WTC11 (cell line): ENCODE measurements around the gene SPSB3. TPM values are rescaled to one million over a fixed set of nuclear protein-coding genes. Genes with fewer than 3 reads are reported as not detected.

Experiments
- ATAC-seq: fragments of 200-7000 bp; cut with Tn5 transposase; 2 replicates; pipeline ENCODE4 v1.10.0; 2021; ENCODE audit warnings: mild to moderate bottlenecking, moderate library complexity
- CTCF ChIA-PET: fragments of 300-600 bp; sonication (Branson Sonifier 250); formaldehyde crosslinking; loops from one replicate; lab custom pipeline; 2021; ENCODE audit warnings: antibody characterized with exemption; lab: Charles Lee
- POLR2A ChIA-PET: fragments of 350-600 bp; sonication (Branson Sonifier 250); formaldehyde crosslinking; loops from one replicate; lab custom pipeline; 2021; ENCODE audit warnings: antibody characterized with exemption; lab: Charles Lee
- DNase-seq: peaks from one replicate; pipeline ENCODE4 v3.0.0; 2021; ENCODE audit warnings: low spot score
- H3K27ac Mint-ChIP-seq: 2 replicates; pipeline ENCODE4 v1.8.0; 2021; ENCODE audit warnings: mixed read lengths
- H3K27me3 Mint-ChIP-seq: 2 replicates; pipeline ENCODE4 v1.8.0; 2021; ENCODE audit warnings: low read depth, mild to moderate bottlenecking, moderate library complexity, mixed read lengths
- H3K36me3 Mint-ChIP-seq: 2 replicates; pipeline ENCODE4 v1.8.0; 2021; ENCODE audit warnings: mixed read lengths
- H3K4me1 Mint-ChIP-seq: 2 replicates; pipeline ENCODE4 v1.8.0; 2022; ENCODE audit warnings: mixed read lengths
- H3K4me3 Mint-ChIP-seq: 2 replicates; pipeline ENCODE4 v1.8.0; 2021; ENCODE audit warnings: mild to moderate bottlenecking, moderate library complexity, mixed read lengths
- H3K9me3 Mint-ChIP-seq: 2 replicates; pipeline ENCODE4 v1.8.0; 2021; ENCODE audit warnings: mixed read lengths
- EMX1 ChIP-seq: fragments of 250-450 bp; sonication (Bioruptor Pico); IDR thresholded peaks from 2 replicates; pipeline ENCODE4 v1.8.0; 2021; ENCODE audit warnings: mild to moderate bottlenecking
- GABPB1 ChIP-seq: sonication (generic); formaldehyde crosslinking; IDR thresholded peaks from 2 replicates; pipeline ENCODE4 v1.8.1; 2023; ENCODE audit warnings: mild to moderate bottlenecking, missing genetic modification reagents
- GTF2I ChIP-seq: fragments of 250-450 bp; sonication (Bioruptor Pico); conservative IDR thresholded peaks from 2 replicates; pipeline ENCODE4 v1.4.0; 2021; ENCODE audit warnings: mild to moderate bottlenecking
- IRF2 ChIP-seq: sonication (generic); formaldehyde crosslinking; IDR thresholded peaks from 2 replicates; pipeline ENCODE4 v1.8.0; 2022; ENCODE audit warnings: low read depth, missing genetic modification reagents, borderline replicate concordance
- JAZF1 ChIP-seq: fragments of 250-450 bp; sonication (Bioruptor Pico); IDR thresholded peaks from 2 replicates; pipeline ENCODE4 v1.9.0; 2021; ENCODE audit warnings: moderate library complexity, mild to moderate bottlenecking, inconsistent platforms
- KAT7 ChIP-seq: sonication (generic); formaldehyde crosslinking; IDR thresholded peaks from 2 replicates; pipeline ENCODE4 v1.8.1; 2023; ENCODE audit warnings: missing genetic modification reagents, mild to moderate bottlenecking, borderline replicate concordance
- MXD4 ChIP-seq: fragments of 250-450 bp; sonication (Bioruptor Pico); IDR thresholded peaks from 2 replicates; pipeline ENCODE4 v1.8.0; 2021; ENCODE audit warnings: mild to moderate bottlenecking, moderate library complexity, borderline replicate concordance
- NR1H2 ChIP-seq: sonication (generic); formaldehyde crosslinking; IDR thresholded peaks from 2 replicates; pipeline ENCODE4 v1.9.0; 2021; ENCODE audit warnings: mild to moderate bottlenecking, moderate library complexity, missing genetic modification reagents
- NR3C1 ChIP-seq: sonication (generic); formaldehyde crosslinking; conservative IDR thresholded peaks from 2 replicates; pipeline ENCODE4 v1.8.1; 2023; ENCODE audit warnings: low read depth, mild to moderate bottlenecking, missing genetic modification reagents
- OVOL2 ChIP-seq: fragments of 250-450 bp; sonication (Bioruptor Pico); IDR thresholded peaks from 2 replicates; pipeline ENCODE4 v1.9.0; 2021; ENCODE audit warnings: mild to moderate bottlenecking, borderline replicate concordance
- RELA ChIP-seq: sonication (generic); formaldehyde crosslinking; IDR thresholded peaks from 2 replicates; pipeline ENCODE4 v1.8.1; 2022; ENCODE audit warnings: missing genetic modification reagents, mild to moderate bottlenecking, borderline replicate concordance
- TP53 ChIP-seq: sonication (generic); formaldehyde crosslinking; IDR thresholded peaks from 2 replicates; pipeline ENCODE4 v1.8.1; 2023; ENCODE audit warnings: mild to moderate bottlenecking, missing genetic modification reagents
- USF1 ChIP-seq: sonication (generic); formaldehyde crosslinking; IDR thresholded peaks from 2 replicates; pipeline ENCODE4 v1.8.0; 2022; ENCODE audit warnings: mild to moderate bottlenecking, missing genetic modification reagents
- ZNF219 ChIP-seq: sonication (generic); formaldehyde crosslinking; IDR thresholded peaks from 2 replicates; pipeline ENCODE4 v1.8.0; 2023; ENCODE audit warnings: missing genetic modification reagents, mild to moderate bottlenecking, borderline replicate concordance
- ZNF263 ChIP-seq: sonication (generic); formaldehyde crosslinking; IDR thresholded peaks from 2 replicates; pipeline ENCODE4 v1.8.1; 2022; ENCODE audit warnings: low read depth, mild to moderate bottlenecking, moderate library complexity, missing genetic modification reagents
- total RNA-seq: library from RNA; stranded (reverse); gene quantifications from 3 replicates; pipeline ENCODE4 v1.2.3, GENCODE V29; 2021
- TF ChIP-seq, protein P1 (sequence below): fragments of 200-600 bp; IDR thresholded peaks from 2 replicates; pipeline ENCODE4 v1.8.0; 2022; ENCODE audit warnings: antibody characterized with exemption
- TF ChIP-seq, protein P2 (sequence below): sonication (generic); formaldehyde crosslinking; IDR thresholded peaks from 2 replicates; pipeline ENCODE4 v1.8.1; 2023; ENCODE audit warnings: mild to moderate bottlenecking, missing genetic modification reagents
- TF ChIP-seq, protein P3 (sequence below): fragments of 250-450 bp; sonication (Bioruptor Pico); IDR thresholded peaks from 2 replicates; pipeline ENCODE4 v1.9.0; 2021; ENCODE audit warnings: moderate library complexity, mild to moderate bottlenecking, inconsistent platforms, borderline replicate concordance
- TF ChIP-seq, protein P4 (sequence below): sonication (generic); formaldehyde crosslinking; IDR thresholded peaks from 2 replicates; pipeline ENCODE4 v1.8.1; 2023; ENCODE audit warnings: mild to moderate bottlenecking, missing genetic modification reagents, moderate library complexity
- TF ChIP-seq, protein P5 (sequence below): fragments of 250-450 bp; sonication (Bioruptor Pico); IDR thresholded peaks from 2 replicates; pipeline ENCODE4 v1.9.0; 2021; ENCODE audit warnings: mild to moderate bottlenecking, borderline replicate concordance

SPSB3 gene
- total RNA-seq, 1 experiment from 2014 or later, result 32.8 TPM

DNA sequence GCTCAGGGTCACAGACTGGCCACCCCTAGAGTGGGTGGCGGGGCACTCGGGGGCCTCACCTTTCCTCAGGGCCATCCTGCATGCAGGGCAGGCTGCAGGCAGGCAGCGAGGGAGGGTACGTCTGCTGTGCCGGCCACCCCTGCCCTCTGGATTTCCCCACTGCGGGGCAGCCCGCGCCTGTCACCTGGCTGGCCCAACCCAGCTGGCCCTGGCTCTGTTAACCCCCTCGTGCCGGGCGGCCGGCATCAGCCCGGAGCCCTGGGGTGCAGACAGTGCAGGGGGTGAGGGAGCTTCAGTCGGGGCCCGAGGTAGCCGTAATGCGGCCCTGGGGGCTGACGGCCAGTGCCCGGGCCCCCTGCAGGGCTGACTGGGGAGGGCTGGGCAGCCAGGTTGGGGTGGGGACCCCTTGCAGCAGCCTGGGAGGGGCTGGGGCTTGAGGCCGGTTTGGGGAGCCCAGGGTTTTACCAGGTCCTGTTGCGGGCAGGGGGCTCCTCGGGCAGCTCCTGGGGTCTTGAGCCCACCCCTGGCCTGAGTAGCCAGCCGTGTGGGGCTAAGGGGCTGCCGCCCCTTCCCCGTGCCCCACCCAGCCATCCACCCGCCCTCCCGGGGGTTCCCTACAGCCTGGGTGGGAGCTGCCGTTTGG is 11.3 kb upstream of the SPSB3 start, which contains the start of gene IGFALS (continued):
- TF ChIP-seq USF1, result no peak
- TF ChIP-seq, protein P1, sequence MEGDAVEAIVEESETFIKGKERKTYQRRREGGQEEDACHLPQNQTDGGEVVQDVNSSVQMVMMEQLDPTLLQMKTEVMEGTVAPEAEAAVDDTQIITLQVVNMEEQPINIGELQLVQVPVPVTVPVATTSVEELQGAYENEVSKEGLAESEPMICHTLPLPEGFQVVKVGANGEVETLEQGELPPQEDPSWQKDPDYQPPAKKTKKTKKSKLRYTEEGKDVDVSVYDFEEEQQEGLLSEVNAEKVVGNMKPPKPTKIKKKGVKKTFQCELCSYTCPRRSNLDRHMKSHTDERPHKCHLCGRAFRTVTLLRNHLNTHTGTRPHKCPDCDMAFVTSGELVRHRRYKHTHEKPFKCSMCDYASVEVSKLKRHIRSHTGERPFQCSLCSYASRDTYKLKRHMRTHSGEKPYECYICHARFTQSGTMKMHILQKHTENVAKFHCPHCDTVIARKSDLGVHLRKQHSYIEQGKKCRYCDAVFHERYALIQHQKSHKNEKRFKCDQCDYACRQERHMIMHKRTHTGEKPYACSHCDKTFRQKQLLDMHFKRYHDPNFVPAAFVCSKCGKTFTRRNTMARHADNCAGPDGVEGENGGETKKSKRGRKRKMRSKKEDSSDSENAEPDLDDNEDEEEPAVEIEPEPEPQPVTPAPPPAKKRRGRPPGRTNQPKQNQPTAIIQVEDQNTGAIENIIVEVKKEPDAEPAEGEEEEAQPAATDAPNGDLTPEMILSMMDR, result no peak
- TF ChIP-seq OVOL2 (CRISPR knock-in tag), result no peak
- no peak for TF ChIP-seq KAT7 (CRISPR knock-in tag)
- no peak for TF ChIP-seq IRF2 (CRISPR knock-in tag)
- TF ChIP-seq, protein P2, sequence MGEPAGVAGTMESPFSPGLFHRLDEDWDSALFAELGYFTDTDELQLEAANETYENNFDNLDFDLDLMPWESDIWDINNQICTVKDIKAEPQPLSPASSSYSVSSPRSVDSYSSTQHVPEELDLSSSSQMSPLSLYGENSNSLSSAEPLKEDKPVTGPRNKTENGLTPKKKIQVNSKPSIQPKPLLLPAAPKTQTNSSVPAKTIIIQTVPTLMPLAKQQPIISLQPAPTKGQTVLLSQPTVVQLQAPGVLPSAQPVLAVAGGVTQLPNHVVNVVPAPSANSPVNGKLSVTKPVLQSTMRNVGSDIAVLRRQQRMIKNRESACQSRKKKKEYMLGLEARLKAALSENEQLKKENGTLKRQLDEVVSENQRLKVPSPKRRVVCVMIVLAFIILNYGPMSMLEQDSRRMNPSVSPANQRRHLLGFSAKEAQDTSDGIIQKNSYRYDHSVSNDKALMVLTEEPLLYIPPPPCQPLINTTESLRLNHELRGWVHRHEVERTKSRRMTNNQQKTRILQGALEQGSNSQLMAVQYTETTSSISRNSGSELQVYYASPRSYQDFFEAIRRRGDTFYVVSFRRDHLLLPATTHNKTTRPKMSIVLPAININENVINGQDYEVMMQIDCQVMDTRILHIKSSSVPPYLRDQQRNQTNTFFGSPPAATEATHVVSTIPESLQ (CRISPR knock-in tag), result no peak
- TF ChIP-seq GABPB1 (CRISPR knock-in tag), result no peak
- no peak for TF ChIP-seq JAZF1 (CRISPR knock-in tag)
- TF ChIP-seq MXD4 (CRISPR knock-in tag), result no peak

DNA sequence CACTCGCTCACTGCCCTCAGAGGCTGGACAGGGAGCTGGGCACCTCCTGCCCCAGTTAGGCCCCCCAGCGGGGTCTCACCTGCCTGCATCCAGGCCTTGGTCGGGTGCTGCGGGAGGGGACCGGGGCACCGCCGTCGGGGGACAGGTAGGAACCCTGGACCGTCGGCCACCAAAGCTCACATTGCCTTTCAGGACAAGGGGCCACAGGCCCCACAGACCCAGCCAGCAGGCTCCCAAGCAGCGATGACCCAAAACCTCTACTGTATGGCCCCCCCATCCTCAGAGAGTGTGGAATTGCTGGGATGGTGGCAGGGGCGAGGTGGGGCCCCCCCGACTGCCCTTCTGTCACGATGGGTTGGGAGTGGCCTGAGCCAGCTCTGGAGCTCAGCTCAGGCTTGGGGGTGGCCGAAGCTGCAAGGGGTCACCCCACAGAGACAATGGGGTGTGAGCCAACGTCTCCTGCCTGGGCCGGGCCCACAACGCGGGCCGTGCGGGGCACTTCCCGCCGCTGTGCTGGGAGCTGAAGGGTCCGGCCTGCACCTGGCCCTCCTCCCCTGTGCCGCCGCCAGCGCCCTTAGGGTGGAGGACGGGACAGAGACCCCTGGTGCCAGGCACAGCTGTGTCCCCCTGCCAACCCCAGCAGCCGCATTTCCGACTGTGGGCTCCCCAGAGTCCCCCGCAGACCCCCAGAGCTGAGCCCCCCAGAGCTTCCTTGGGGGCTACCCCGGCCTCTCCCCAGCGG is 10.6 kb upstream of the SPSB3 start:
- Mint-ChIP-seq H3K27ac (no peak overlapping the region), H3K27me3 (no peaks in the 10 kb centered on the region; the same call in 1 of the 2 replicates), H3K9me3 (peaks cover 11% of the 10 kb centered on the region), H3K36me3 (peaks cover 11% of the 10 kb centered on the region), H3K4me3 (no peak overlapping the region), H3K4me1 (no peaks in the 10 kb centered on the region)
- CTCF ChIA-PET, result interaction anchor here (1.0 to 1.6 kb wide), 2 partner anchors 30 to 131 kb away, joined by 3 to 5 read pairs; no protein-coding TSS in a partner anchor
- POLR2A ChIA-PET, result interaction anchor here (0.9 to 1.2 kb wide), 2 partner anchors 10 to 35 kb away, joined by 3 read pairs; partner anchors contain the start of genes NUBP2 and SPSB3
- ATAC-seq, result no peak
- no peak for DNase-seq
- TF ChIP-seq, protein P3, sequence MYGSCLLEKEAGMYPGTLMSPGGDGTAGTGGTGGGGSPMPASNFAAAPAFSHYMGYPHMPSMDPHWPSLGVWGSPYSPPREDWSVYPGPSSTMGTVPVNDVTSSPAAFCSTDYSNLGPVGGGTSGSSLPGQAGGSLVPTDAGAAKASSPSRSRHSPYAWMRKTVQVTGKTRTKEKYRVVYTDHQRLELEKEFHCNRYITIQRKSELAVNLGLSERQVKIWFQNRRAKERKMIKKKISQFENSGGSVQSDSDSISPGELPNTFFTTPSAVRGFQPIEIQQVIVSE, result no peak
- TF ChIP-seq ZNF263, result no peak
- TF ChIP-seq RELA (CRISPR knock-in tag), result no peak
- TF ChIP-seq GTF2I (CRISPR knock-in tag), result no peak
- no peak for TF ChIP-seq TP53 (CRISPR knock-in tag)
- no peak for TF ChIP-seq EMX1 (CRISPR knock-in tag)
- no peak for TF ChIP-seq NR3C1 (CRISPR knock-in tag)
- TF ChIP-seq NR1H2 (CRISPR knock-in tag), result no peak
- TF ChIP-seq, protein P4, sequence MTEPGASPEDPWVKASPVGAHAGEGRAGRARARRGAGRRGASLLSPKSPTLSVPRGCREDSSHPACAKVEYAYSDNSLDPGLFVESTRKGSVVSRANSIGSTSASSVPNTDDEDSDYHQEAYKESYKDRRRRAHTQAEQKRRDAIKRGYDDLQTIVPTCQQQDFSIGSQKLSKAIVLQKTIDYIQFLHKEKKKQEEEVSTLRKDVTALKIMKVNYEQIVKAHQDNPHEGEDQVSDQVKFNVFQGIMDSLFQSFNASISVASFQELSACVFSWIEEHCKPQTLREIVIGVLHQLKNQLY (CRISPR knock-in tag), result no peak
- TF ChIP-seq, protein P5, sequence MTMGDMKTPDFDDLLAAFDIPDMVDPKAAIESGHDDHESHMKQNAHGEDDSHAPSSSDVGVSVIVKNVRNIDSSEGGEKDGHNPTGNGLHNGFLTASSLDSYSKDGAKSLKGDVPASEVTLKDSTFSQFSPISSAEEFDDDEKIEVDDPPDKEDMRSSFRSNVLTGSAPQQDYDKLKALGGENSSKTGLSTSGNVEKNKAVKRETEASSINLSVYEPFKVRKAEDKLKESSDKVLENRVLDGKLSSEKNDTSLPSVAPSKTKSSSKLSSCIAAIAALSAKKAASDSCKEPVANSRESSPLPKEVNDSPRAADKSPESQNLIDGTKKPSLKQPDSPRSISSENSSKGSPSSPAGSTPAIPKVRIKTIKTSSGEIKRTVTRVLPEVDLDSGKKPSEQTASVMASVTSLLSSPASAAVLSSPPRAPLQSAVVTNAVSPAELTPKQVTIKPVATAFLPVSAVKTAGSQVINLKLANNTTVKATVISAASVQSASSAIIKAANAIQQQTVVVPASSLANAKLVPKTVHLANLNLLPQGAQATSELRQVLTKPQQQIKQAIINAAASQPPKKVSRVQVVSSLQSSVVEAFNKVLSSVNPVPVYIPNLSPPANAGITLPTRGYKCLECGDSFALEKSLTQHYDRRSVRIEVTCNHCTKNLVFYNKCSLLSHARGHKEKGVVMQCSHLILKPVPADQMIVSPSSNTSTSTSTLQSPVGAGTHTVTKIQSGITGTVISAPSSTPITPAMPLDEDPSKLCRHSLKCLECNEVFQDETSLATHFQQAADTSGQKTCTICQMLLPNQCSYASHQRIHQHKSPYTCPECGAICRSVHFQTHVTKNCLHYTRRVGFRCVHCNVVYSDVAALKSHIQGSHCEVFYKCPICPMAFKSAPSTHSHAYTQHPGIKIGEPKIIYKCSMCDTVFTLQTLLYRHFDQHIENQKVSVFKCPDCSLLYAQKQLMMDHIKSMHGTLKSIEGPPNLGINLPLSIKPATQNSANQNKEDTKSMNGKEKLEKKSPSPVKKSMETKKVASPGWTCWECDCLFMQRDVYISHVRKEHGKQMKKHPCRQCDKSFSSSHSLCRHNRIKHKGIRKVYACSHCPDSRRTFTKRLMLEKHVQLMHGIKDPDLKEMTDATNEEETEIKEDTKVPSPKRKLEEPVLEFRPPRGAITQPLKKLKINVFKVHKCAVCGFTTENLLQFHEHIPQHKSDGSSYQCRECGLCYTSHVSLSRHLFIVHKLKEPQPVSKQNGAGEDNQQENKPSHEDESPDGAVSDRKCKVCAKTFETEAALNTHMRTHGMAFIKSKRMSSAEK (CRISPR knock-in tag), result no peak
- TF ChIP-seq ZNF219 (CRISPR knock-in tag), result no peak
